ENCODE results near the gene IFITM2. TPM values are rescaled to one million over a fixed set of nuclear protein-coding genes. Genes with fewer than 3 reads are reported as not detected.
"Not testable (repeated sequence)": the region's sequence is repeated elsewhere in the genome, so short reads cannot be mapped to it uniquely, and the experiment has no call there.

IFITM2 gene
- total RNA-seq, 1 experiment from 2014 or later = 421 TPM

GRCh38 chr11:285894-286220, 21.8 kb upstream of the IFITM2 start:
- Histone ChIP-seq H3K23me2 (ENCODE audit: insufficient read length, low read depth, low read length, poor library complexity, severe bottlenecking) (peaks cover 9% of the 10 kb centered on the region), H2BK120ac (ENCODE audit: low read depth, low read length, poor library complexity, severe bottlenecking) (no peak overlapping the region), H2AK5ac (ENCODE audit: insufficient read length, low read length) (no peak overlapping the region), H3T11ph (ENCODE audit: low read length) (no peak overlapping the region), H3K79me2 (ENCODE audit: insufficient read depth, low read length) (no peaks in the 10 kb centered on the region), H2BK20ac (ENCODE audit: low read depth, low read length, poor library complexity, severe bottlenecking) (no peak overlapping the region), H3K9me3 (ENCODE audit: control insufficient read depth, low read depth, low read length) (no peaks in the 10 kb centered on the region), H4K8ac (replicated peaks; ENCODE audit: insufficient read length, low read depth, low read length) (no peak overlapping the region), H3K23ac (ENCODE audit: insufficient read length, low read depth, low read length) (no peak overlapping the region), H2AFZ (ENCODE audit: low read length) (no peak overlapping the region), H3K4me1 (ENCODE audit: insufficient read depth, low read length) (no peaks in the 10 kb centered on the region), H3K4ac (ENCODE audit: low read depth, low read length) (no peak overlapping the region), H4K5ac (ENCODE audit: insufficient read length, low read depth, low read length) (no peak overlapping the region), H3K27ac (ENCODE audit: insufficient read length, low read depth, low read length) (no peak overlapping the region), H2BK5ac (ENCODE audit: insufficient read length, low read length) (no peak overlapping the region), H3K27me3 (ENCODE audit: insufficient read depth, low read length) (peaks cover 7% of the 10 kb centered on the region; the same call in 1 of the 2 replicates), H2BK12ac (ENCODE audit: insufficient read length, low read depth, low read length) (no peak overlapping the region), H4K91ac (ENCODE audit: insufficient read length, low read depth, low read length) (no peak overlapping the region), H3K14ac (ENCODE audit: insufficient read depth, low read length) (no peak overlapping the region), H3K18ac (ENCODE audit: insufficient read length, low read depth, low read length) (no peak overlapping the region), H2BK15ac (ENCODE audit: low read depth, low read length) (no peak overlapping the region), H4K20me1 (ENCODE audit: control insufficient read depth, insufficient read depth, insufficient read length) (no peaks in the 10 kb centered on the region), H3K9ac (ENCODE audit: extremely low read depth, insufficient read length, low read length) (no peak overlapping the region), H3K4me2 (ENCODE audit: insufficient read depth, insufficient read length, low read length) (no peak overlapping the region), H3K56ac (ENCODE audit: insufficient read length, low read depth, low read length) (no peak overlapping the region), H3K79me1 (ENCODE audit: insufficient read depth, low read depth, low read length, poor library complexity, severe bottlenecking) (no peaks in the 10 kb centered on the region)
- no CpG with 5 or more reads among the region's 8 CpGs for WGBS (ENCODE audit: extremely low coverage, insufficient read length, low lambda C conversion rate)
- no peak for TF ChIP-seq CTCF (conservative IDR thresholded peaks at IDR 0.05)
- Mint-ChIP-seq H3K4me3 (no peak overlapping the region), H3K36me3 (ENCODE audit: insufficient read depth in 1 of 3, low read depth in 3 of 3) (peaks cover under 1 to 3% (median under 1%) of the 10 kb centered on the region in 3 experiments; a peak in 6 of 7 replicates), H3K27ac (no peak overlapping the region), H3K4me1 (peaks cover 31 to 43% of the 10 kb centered on the region in 2 experiments), H3K9me3 (peaks cover 0 to 2% of the 10 kb centered on the region in 2 experiments; a peak in 1 of 5 replicates), H3K27me3 (ENCODE audit: low read depth) (peaks cover 13% of the 10 kb centered on the region)
- no peak for DNase-seq

- not testable (repeated sequence) for H2AK5ac ChIP-seq (ENCODE audit: insufficient read length, low read length); H3K27ac Mint-ChIP-seq; H2BK20ac ChIP-seq (ENCODE audit: low read depth, low read length, poor library complexity, severe bottlenecking); H2BK12ac ChIP-seq (ENCODE audit: insufficient read length, low read depth, low read length); H3K9me3 Mint-ChIP-seq; H3K23me2 ChIP-seq (ENCODE audit: insufficient read length, low read depth, low read length, poor library complexity, severe bottlenecking); H3K27me3 ChIP-seq (ENCODE audit: insufficient read depth, low read length); H3K56ac ChIP-seq (ENCODE audit: insufficient read length, low read depth, low read length); H4K20me1 ChIP-seq (ENCODE audit: control insufficient read depth, insufficient read depth, insufficient read length); H4K8ac ChIP-seq (replicated peaks; ENCODE audit: insufficient read length, low read depth, low read length); H4K5ac ChIP-seq (ENCODE audit: insufficient read length, low read depth, low read length); H4K91ac ChIP-seq (ENCODE audit: insufficient read length, low read depth, low read length); H3K9me3 ChIP-seq (ENCODE audit: control insufficient read depth, low read depth, low read length); H3K14ac ChIP-seq (ENCODE audit: insufficient read depth, low read length); H3K18ac ChIP-seq (ENCODE audit: insufficient read length, low read depth, low read length); H3T11ph ChIP-seq (ENCODE audit: low read length); H3K27ac ChIP-seq (ENCODE audit: insufficient read length, low read depth, low read length); H3K23ac ChIP-seq (ENCODE audit: insufficient read length, low read depth, low read length); H3K4me1 ChIP-seq (ENCODE audit: insufficient read depth, low read length); H2BK120ac ChIP-seq (ENCODE audit: low read depth, low read length, poor library complexity, severe bottlenecking); H3K79me1 ChIP-seq (ENCODE audit: insufficient read depth, low read depth, low read length, poor library complexity, severe bottlenecking); H3K4me2 ChIP-seq (ENCODE audit: insufficient read depth, insufficient read length, low read length); H2AFZ ChIP-seq (ENCODE audit: low read length); H2BK15ac ChIP-seq (ENCODE audit: low read depth, low read length); H3K4ac ChIP-seq (ENCODE audit: low read depth, low read length); H3K79me2 ChIP-seq (ENCODE audit: insufficient read depth, low read length); H3K9ac ChIP-seq (ENCODE audit: extremely low read depth, insufficient read length, low read length); H2BK5ac ChIP-seq (ENCODE audit: insufficient read length, low read length)
- Mint-ChIP-seq H3K27me3 (ENCODE audit: low read depth) (peaks cover 13% of the 10 kb centered on the region), H3K4me3 (peak overlapping the region; percentile 59 to 61; a peak in 3 of 5 replicates), H3K36me3 (ENCODE audit: insufficient read depth in 1 of 3, low read depth in 3 of 3) (peaks cover 8 to 11% (median 9%) of the 10 kb centered on the region in 3 experiments), H3K4me1 (peaks cover 40 to 49% of the 10 kb centered on the region in 2 experiments)
- no CpG with 5 or more reads among the region's 27 CpGs for WGBS (ENCODE audit: extremely low coverage, insufficient read length, low lambda C conversion rate)
- DNase-seq = peak; percentile 38
These were observed 20.4 kb upstream of the IFITM2 start for GRCh38 chr11:286977-287820.
